ENCODE results near the gene MYMK.

GRCh38 chr9:133545494-133546286 lies 20.9 kb upstream of the MYMK start:
- TF ChIP-seq CTCF (IDR thresholded peaks at IDR 0.05): no peak
- no peak for TF ChIP-seq POLR2A (IDR thresholded peaks at IDR 0.05)

All from uterus (tissue), 2 donors.